CD4-positive, alpha-beta memory T cell (primary cell): ENCODE results near the gene SMPDL3B. TPM values are rescaled to one million over a fixed set of nuclear protein-coding genes. Genes with fewer than 3 reads are reported as not detected.
"Not testable (repeated sequence)": the region's sequence is repeated elsewhere in the genome, so short reads cannot be mapped to it uniquely, and the experiment has no call there.

ENCODE experiments used
- CTCF ChIA-PET: fragments of 350-600 bp; sonication (Branson Sonifier 250); formaldehyde crosslinking; loops from one replicate; lab custom pipeline; 2021; ENCODE audit warnings: inconsistent platforms; ENCODE audit not compliant: partially characterized antibody; lab: Charles Lee
- POLR2A ChIA-PET: fragments of 350-600 bp; sonication (Branson Sonifier 250); formaldehyde crosslinking; loops from one replicate; lab custom pipeline; 2021; ENCODE audit not compliant: partially characterized antibody; lab: Charles Lee
- DNase-seq, 5 donors: peaks; one replicate each; pipeline versions ENCODE4 v3.0.0 to v3.0.0-alpha.2; 2020 to 2022; ENCODE audit warnings: mixed read lengths in 1 of 5
- H3K27ac ChIP-seq: one replicate; pipeline ENCODE4 v1.7.0; 2013; ENCODE audit warnings: low read depth, low read length
- H3K27me3 ChIP-seq: 2 replicates; pipeline ENCODE4 v1.7.0; 2013; ENCODE audit warnings: mild to moderate bottlenecking, low read length, moderate library complexity; ENCODE audit not compliant: insufficient read depth
- H3K36me3 ChIP-seq: 2 replicates; pipeline ENCODE4 v1.7.0; 2013; ENCODE audit warnings: mild to moderate bottlenecking, low read length, moderate library complexity; ENCODE audit not compliant: insufficient read depth
- H3K4me1 ChIP-seq: 2 replicates; pipeline ENCODE4 v1.7.0; 2013; ENCODE audit warnings: mild to moderate bottlenecking, low read length, moderate library complexity; ENCODE audit not compliant: insufficient read depth
- H3K4me3 ChIP-seq, 2 donors: one replicate each; pipeline ENCODE4 v1.7.0; 2013; ENCODE audit warnings: low read length in 2 of 2, mild to moderate bottlenecking in 1 of 2
- H3K9me3 ChIP-seq, 2 donors: one replicate each; pipeline ENCODE4 v1.7.0; 2013; ENCODE audit warnings: low read length in 2 of 2, control low read depth in 1 of 2; ENCODE audit not compliant: control insufficient read depth in 1 of 2
- H3K27ac Mint-ChIP-seq, 7 donors: one replicate each; pipeline ENCODE4 v1.8.0; 2020 to 2021; ENCODE audit warnings: mixed read lengths in 7 of 7, mild to moderate bottlenecking in 6 of 7, inconsistent platforms in 3 of 7, moderate library complexity in 3 of 7
- H3K27me3 Mint-ChIP-seq, 2 donors: one replicate each; pipeline ENCODE4 v1.8.0; 2020 to 2021; ENCODE audit warnings: mixed read lengths in 2 of 2
- H3K36me3 Mint-ChIP-seq, 2 donors: one replicate each; pipeline ENCODE4 v1.8.0; 2020 to 2021; ENCODE audit warnings: mixed read lengths in 2 of 2, inconsistent platforms in 1 of 2, mild to moderate bottlenecking in 1 of 2
- H3K4me1 Mint-ChIP-seq, 4 donors: one replicate each; pipeline ENCODE4 v1.8.0; 2020 to 2021; ENCODE audit warnings: mixed read lengths in 4 of 4, mild to moderate bottlenecking in 1 of 4
- H3K4me3 Mint-ChIP-seq, 8 donors: one replicate each; pipeline ENCODE4 v1.8.0; 2020 to 2021; ENCODE audit warnings: mixed read lengths in 8 of 8, mild to moderate bottlenecking in 7 of 8, moderate library complexity in 6 of 8, inconsistent platforms in 3 of 8
- H3K9me3 Mint-ChIP-seq, 8 donors: one replicate each; pipeline ENCODE4 v1.8.0; 2020 to 2021; ENCODE audit warnings: mixed read lengths in 8 of 8, mild to moderate bottlenecking in 5 of 8, inconsistent platforms in 3 of 8, moderate library complexity in 1 of 8
- intact Hi-C: fragments of 100-400 bp; cut with micrococcal nuclease; formaldehyde crosslinking; loops from one replicate; pipeline ENCODE4 v1.15.1; 2023
- polyA plus RNA-seq, 2 donors: library from polyadenylated mRNA; unstranded; fragments of 300-500 nt; fragmentation: Illumina TruSeq; gene quantifications; one replicate each; pipeline ENCODE4 v1.2.3, GENCODE V29; 2021
- total RNA-seq, 2 experiments: library from RNA; stranded (reverse); gene quantifications; one replicate each; pipeline ENCODE4 v1.2.3, GENCODE V29; 2021

Gene SMPDL3B
- total and polyA plus RNA-seq, 4 experiments from 2014 or later, result not detected

DNA sequence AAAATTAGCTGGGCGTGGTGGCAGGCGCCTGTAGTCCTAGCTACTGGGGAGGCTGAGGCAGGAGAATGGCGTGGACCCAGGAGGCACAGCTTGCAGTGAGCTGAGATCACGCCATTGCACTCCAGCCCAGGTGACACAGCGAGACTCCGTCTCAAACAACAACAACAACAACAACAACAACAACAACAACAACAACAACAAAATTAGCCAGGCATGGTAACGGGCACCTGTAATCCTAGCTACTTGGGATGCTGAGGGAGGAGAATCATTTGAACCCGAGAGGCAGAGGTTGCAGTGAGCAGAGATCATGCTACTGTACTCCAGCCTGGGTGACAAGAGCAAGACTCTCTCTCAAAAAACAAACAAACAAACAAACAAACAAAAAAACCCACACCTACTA, 68.3 kb downstream of the SMPDL3B start:
- CTCF ChIA-PET, H3K27ac ChIP-seq, intact Hi-C loops, H3K27me3 ChIP-seq, DNase-seq, H3K9me3 Mint-ChIP-seq, POLR2A ChIA-PET, H3K27me3 Mint-ChIP-seq, H3K4me1 Mint-ChIP-seq, H3K4me3 ChIP-seq, H3K9me3 ChIP-seq, H3K4me3 Mint-ChIP-seq, H3K4me1 ChIP-seq: not testable (repeated sequence)
- H3K36me3 ChIP-seq, result peaks cover 11% of the 10 kb centered on the region
- Mint-ChIP-seq H3K27ac (peak overlapping the region in 1 of 7 donors; percentile 77), H3K36me3 (peaks cover 26 to 33% of the 10 kb centered on the region in 2 donors)

Other genes with a start within 250 kb of the SMPDL3B start
- 10 to 100 TPM; 22.8 to 26.0 TPM for gene FAM76A, start 209.0 kb upstream of the SMPDL3B start, total RNA-seq
- gene FAM76A, start 209.0 kb upstream of the SMPDL3B start, polyA plus RNA-seq, result 10 to 100 TPM in 1 of 2 donors, 1 to 10 TPM in 1; 3.1 to 10.3 TPM
- gene STX12, start 161.8 kb upstream of the SMPDL3B start, total RNA-seq, result 10 to 100 TPM; 25.2 to 27.5 TPM
- 10 to 100 TPM; 13.7 to 17.8 TPM for gene STX12, start 161.8 kb upstream of the SMPDL3B start, polyA plus RNA-seq
- 10 to 100 TPM; 40.8 to 45.8 TPM for gene PPP1R8, start 104.2 kb upstream of the SMPDL3B start, total RNA-seq
- gene PPP1R8, start 104.2 kb upstream of the SMPDL3B start, polyA plus RNA-seq, result 10 to 100 TPM; 27.8 to 39.2 TPM
- 10 to 100 TPM; 60.5 to 64.8 TPM for gene THEMIS2, start 62.5 kb upstream of the SMPDL3B start, total RNA-seq
- 10 to 100 TPM; 39.3 to 68.5 TPM for gene THEMIS2, start 62.5 kb upstream of the SMPDL3B start, polyA plus RNA-seq
- 10 to 100 TPM; 60.5 to 66.1 TPM for gene RPA2, start 20.4 kb upstream of the SMPDL3B start, total RNA-seq
- 100 to 1,000 TPM; 189 to 259 TPM for gene RPA2, start 20.4 kb upstream of the SMPDL3B start, polyA plus RNA-seq
- 10 to 100 TPM; 13.1 to 14.5 TPM for gene XKR8, start 25.0 kb downstream of the SMPDL3B start, total RNA-seq
- gene XKR8, start 25.0 kb downstream of the SMPDL3B start, polyA plus RNA-seq, result 10 to 100 TPM; 18.9 to 24.7 TPM
- 10 to 100 TPM; 21.1 to 22.6 TPM for gene EYA3, start 153.6 kb downstream of the SMPDL3B start, total RNA-seq
- gene EYA3, start 153.6 kb downstream of the SMPDL3B start, polyA plus RNA-seq, result 1 to 10 TPM; 4.8 to 5.9 TPM
- 1 to 10 TPM; 1.2 to 1.7 TPM for gene PTAFR, start 241.7 kb downstream of the SMPDL3B start, total RNA-seq
- gene PTAFR, start 241.7 kb downstream of the SMPDL3B start, polyA plus RNA-seq, result under 1 TPM; 0.25 to 0.57 TPM